ENCODE data around the gene SESTD1. TPM values are rescaled to one million over a fixed set of nuclear protein-coding genes. Genes with fewer than 3 reads are reported as not detected.

The SESTD1 gene
- total and polyA plus RNA-seq, 2 of the 13 experiments (the other 11 are each of a cell fraction or from before 2014, with no cell fraction given) = 74.4 to 101 TPM

GRCh38 chr2:179263446-179264367 lies 925 bp downstream of the SESTD1 start (continued):
- TF ChIP-seq KIAA2018 (CRISPR knock-in tag; IDR thresholded peaks at IDR 0.05; ENCODE audit: borderline replicate concordance) (no peak), SATB2 (CRISPR knock-in tag; IDR thresholded peaks at IDR 0.05) (no peak), ZNF263 (CRISPR knock-in tag; IDR thresholded peaks at IDR 0.05) (peak; percentile 41; the same call in 1 of the 2 replicates), ASH2L (IDR thresholded peaks at IDR 0.05; ENCODE audit: insufficient read length, low read depth, low read length) (peak; percentile 31), HOXA7 (CRISPR knock-in tag; IDR thresholded peaks at IDR 0.05) (no peak), SKIL (CRISPR knock-in tag; IDR thresholded peaks at IDR 0.05; ENCODE audit: borderline replicate concordance) (no peak), ZNF556 (CRISPR knock-in tag; IDR thresholded peaks at IDR 0.05; ENCODE audit: borderline replicate concordance) (no peak), SMARCC2 (IDR thresholded peaks at IDR 0.05) (no peak), EEA1 (CRISPR knock-in tag; IDR thresholded peaks at IDR 0.05; ENCODE audit: borderline replicate concordance) (no peak), NCOR1 (IDR thresholded peaks at IDR 0.05; ENCODE audit: borderline replicate concordance, low read length) (no peak), NFKBIZ (CRISPR knock-in tag; IDR thresholded peaks at IDR 0.05) (no peak), TEF (CRISPR knock-in tag; IDR thresholded peaks at IDR 0.05) (0 out of 2 replicates have a peak, but pooled peaks have one; percentile 50), FOXP4 (CRISPR knock-in tag; IDR thresholded peaks at IDR 0.05) (peak; percentile 36; the same call in 1 of the 2 replicates)

Data from HepG2 (cell line).